HG02884 (cell line): ENCODE data around the gene ZNF98.

ENCODE experiments used
- ATAC-seq: cut with Tn5 transposase; IDR thresholded peaks from one replicate; pipeline ENCODE4 v1.9.1; 2021; ENCODE audit warnings: mild to moderate bottlenecking, moderate library complexity; ENCODE audit not compliant: unreplicated experiment

The ZNF98 gene

DNA sequence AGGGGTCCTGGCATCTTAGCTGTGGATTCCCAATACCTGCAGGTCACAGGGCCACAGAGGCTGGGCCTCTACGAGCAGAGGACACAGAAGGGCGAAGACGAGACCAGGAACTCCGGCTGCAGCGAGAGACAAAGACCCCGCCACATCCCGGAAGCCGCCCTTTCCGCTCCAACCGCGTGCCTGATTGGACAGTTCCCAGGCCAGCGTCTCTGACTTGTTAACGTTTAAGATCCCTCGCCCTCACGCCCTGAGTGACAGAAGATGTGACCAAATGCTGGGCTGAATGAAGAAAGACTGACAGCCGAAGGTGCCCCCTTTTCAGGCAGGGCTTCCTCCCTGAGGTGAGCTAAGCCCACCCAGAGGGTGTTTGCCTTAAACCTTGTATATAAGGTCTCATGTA is at the start of gene ZNF98:
TSS of gene ZNF98 (minus strand) at position 136 of the 400 bp plus-strand sequence. CDS start at position 14, 122 bp downstream.
- ATAC-seq, result no peak

DNA sequence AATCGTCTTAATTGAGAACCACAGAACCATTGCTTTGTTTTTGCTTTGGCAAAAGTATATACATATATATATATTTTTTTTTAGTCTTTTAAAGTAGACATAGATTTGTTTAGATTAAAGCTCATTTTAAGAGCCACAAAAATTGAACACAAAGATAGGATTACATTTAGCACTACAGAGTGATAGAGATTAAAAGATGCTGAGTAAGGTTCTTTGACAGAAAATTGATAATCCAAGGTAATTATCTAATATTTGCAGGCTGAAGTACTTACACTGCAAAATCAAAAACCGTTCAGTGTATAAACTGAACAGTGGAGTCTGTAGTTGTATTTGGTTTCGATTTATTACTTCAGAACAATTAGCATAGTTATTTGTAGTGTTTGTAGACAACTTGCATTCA is 24.5 kb upstream of the ZNF98 start:
- ATAC-seq, result no peak

DNA sequence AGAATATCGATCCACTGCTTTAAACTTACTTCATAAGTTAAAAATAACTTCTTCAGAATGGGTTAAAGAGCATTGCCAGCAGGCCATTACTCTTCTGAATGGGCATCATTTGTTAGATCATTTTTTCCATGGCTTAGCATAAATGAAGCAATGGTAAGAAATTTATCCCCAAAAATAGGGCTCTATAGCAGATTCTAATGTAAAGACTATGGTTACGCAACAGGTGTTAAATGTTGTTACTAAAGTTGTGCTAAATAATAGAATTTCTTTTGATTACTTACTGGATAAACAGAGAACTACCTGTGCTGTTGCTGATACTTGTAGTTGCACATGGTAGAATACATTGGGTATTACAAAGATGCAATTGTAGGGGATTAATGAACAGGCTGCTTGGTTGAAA is 15.9 kb upstream of the ZNF98 start:
- no peak for ATAC-seq

DNA sequence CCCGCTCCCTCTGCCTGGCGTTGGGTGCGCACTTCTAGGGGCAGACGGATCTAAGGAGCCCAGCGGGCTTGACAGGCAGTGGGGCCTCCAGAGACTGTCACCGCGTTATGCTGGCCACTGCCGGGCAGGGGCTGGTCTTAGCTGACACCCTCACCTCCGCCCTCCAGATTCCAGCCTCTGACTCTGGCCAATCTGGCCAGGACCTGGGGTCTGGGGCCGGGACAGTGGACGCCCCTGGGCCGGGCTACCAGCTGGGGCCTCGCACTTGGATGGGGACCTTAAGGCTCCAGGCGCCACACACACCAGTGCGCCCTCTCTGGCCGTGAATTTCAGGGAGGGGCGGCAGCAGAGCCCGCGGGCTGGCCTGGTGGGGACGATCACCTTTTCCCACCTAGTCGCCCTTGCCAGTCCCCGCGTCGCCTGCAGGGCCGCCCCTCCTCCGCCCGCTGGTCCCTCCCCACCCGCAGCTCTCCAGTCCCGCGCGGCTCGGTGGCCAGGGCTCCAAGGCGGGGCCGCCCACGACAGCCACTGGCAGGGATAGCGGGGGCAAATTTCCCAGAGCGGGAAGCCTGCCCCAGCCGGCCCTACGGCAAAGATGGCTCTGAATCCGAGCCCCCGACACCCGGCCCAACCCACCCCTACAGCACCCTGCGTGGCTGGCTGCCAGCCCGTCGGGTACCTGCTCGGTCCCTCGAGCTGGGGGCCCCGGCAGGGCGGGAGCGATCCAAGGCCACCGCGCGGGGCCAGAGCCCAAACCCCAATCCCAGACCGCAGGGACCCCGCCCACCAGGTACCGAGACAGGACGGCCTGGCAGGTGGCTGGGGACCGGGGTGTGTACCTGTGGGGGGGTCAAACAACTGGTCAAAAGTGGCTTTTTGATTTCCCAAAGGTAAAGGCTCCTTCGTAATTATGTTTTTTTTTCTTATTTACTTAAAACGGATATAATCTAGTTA is 6.1 kb upstream of the ZNF98 start:
- no peak for ATAC-seq

DNA sequence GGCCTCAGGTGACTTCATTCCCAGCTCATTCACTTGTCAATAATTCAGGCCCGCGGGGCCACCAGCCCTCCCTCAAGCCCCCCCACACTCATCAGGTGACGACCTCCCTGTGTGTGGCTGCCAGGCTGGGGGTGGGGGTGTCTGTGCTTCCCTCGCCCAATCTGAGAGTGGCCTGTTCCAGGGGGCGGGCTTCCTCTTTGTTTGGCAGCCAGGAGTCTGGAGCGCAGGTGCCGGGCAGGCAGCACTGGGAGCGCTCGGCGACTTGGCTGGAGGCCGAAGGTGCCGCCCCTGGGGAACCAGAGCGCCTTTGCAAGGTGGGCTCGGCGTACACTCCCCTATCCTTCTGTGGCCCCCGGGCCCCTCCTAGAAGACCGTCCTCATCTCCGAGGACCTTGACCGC is 5.4 kb upstream of the ZNF98 start:
- no peak for ATAC-seq

DNA sequence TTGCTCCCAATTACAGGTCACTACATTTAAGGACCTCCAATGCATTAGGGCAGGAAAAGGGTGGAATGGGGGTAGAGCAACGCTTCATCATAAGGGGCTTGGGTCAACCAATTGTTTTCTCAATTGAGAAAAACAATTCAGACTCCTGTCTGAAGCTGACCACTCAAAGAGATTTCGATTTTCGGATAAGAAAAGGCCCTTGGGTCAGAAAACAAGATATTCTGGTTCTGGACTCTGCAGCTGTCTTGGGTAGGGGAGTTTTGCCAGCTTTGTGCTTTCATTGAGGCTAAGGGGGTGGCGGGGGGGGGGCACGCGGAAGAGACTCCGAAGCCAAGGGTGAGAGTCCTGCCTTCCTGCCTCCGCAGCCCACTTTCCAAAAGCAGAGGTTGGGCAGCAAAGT is 4.8 kb upstream of the ZNF98 start:
- ATAC-seq, result no peak

DNA sequence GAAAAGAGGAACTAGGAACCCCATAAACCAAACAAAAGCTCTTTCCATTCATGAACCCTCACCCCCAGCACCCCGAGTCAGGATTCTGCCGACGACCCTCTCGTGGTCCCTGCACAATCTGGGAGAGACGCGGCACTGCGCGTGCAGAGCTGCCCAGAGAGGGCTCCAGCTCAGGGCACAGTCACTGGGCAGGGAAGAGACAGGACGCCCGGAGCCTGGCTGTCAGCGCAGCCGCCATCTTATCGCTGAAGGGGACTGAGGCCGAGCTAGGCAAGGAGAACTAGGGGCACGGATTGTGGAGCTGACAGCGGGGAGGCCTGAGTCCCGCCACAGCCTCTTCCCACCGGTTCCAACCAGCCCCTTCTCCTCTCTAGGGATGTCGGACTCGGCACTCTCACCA is 349 bp downstream of the ZNF98 start:
- no peak for ATAC-seq

DNA sequence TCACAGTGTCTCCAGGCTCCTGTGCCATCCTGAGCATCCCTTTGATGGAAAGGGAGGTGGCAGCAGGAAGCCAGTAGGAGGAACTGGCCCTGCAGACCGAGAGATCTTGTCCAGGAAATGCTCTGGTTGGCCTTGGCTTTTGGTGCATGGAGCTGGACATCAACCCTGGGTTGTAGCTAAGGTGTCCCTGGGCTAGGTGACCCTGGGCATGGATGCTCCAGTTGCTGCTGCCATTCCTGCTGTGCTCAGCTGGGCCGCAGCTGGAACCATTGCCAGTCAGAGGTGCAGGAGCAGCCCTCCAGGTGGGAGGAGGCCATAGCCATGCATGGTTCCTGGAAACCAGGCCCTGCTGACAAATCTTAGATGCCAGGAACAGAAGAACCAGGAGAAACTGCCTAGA is 67.5 kb downstream of the ZNF98 start:
- no peak for ATAC-seq
